ENCODE results near the gene BIK.

The BIK gene, protein sequence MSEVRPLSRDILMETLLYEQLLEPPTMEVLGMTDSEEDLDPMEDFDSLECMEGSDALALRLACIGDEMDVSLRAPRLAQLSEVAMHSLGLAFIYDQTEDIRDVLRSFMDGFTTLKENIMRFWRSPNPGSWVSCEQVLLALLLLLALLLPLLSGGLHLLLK

DNA sequence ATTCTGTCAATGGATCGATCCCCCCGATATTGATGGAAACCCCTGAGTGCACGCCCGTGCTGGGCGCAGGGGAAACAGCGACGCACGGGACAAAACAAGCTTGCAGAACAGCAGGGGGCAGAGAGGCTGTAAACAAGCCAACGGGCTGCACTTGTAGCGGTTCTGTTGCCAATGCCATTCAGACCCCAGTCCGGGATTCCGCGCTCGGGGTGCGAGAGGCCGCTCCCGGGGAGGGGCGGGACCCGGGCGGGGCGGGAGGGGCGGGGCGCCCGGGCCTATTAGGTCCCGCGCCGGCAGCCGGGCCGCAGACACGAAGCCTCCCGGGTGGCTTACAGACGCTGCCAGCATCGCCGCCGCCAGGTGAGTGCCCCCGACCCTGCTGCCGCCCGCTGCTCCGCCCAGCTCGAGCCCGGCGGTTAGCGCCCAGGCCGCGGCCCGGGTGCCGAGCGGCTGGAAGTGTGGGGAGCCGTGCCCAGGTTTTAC lies at the start of gene BIK:
Gene BIK, plus strand, starts transcription at position 307 of the 483 bp plus-strand sequence. CDS start 13,273 bp downstream, outside the sequence.
- peak; percentile 39 to 49 for DNase-seq

GRCh38 chr22:43066134-43066533 lies 44.4 kb upstream of the BIK start:
- DNase-seq: no peak

DNA sequence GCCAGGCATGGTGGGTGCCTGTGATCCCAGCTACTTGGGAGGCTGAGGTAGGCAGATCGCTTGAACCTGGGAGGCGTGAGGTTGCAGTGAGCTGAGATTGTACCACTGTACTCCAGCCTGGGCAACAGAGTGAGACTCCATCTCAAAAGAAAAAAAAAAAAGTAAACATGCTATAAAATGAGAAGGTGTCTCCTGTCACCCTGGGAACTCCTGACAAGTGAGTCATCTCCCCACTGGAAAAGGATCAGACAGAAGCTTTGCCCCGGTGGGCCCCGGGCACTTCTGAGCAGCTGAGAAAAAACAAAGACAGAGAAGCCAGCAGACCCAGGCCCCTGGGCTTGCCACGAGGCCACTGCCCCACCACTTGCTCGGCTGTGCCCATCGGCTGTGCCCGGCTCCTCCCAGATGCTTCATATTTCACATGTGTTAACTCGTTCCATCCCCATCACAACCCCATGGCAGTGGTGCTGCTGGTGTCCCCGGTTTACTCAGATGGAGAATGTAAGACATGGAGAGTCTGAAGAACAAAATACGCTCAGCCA lies 43.6 kb upstream of the BIK start:
- no peak for DNase-seq

DNA sequence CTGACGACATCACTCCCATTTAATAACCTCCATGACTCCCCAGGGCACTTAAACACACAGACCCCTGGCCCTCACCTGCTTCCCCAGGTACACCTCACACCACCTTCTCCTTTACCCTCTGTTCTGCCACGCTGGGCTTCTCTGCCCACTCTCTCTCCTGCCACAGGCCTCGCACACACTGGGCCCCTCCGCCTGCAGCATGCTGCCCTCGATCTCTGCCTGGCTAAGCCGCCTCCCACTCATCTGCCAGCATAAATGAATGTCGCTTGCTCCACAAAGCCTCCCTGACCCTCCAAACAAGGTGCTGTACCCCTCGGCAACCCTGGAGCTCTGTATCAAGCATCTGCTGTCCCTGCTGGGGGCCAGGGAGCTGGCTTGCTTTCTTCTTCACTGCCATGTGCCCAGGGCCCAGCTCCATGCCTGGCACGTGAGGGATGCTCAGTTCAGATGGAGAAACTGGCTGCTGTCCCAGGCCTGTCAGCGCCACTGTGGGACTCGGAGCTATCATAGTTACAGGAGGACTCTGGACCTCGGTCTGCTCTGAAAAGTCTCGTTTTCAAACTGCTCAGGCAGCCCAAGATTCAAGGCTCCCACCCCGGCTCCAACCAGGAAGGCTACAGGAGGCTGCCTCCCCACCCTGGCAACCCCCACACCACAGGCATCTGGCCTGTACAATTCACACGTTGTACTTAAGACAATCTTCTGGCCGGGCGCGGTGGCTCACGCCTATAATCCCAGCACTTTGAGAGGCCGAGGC lies 33.3 kb upstream of the BIK start:
- no peak for DNase-seq

DNA sequence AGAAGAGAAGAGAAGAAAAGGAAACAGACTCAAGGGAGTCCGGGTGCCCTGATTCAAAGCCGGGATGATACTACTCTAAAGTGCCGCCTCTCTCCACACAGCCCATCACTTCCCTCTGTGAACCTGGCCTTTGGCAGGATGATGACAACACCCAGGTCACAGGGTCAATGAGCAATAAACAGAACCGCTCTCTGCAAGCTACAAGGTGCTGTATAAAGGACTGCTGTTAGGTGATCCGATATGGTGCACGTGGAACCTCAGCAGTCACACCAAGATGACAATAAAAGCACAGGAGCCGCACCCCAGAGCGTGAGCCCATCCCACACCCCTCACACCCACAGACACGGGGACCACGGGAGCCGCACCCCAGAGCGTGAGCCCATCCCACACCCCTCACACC lies 32.0 kb upstream of the BIK start:
- DNase-seq: no peak

DNA sequence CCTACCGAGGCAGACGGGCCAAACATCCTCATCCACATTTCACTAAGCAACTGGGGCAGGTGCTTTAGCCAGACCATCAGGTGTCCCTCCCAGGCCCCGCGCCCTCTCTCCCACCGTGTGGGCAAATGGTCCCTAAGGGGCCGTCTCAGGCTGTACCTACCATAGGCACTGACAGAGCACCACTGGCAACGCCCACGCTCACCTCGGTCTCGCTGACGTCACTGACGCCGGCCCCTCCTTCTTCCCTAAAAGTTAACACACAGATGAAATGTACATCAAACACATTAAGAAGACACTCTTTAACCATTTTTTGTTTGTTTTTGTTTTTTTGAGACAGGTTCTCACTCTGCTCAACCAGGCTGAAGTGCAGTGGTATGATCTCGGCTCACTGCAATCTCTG lies 30.8 kb upstream of the BIK start:
- DNase-seq: no peak

- DNase-seq: no peak
These were observed 29.9 kb upstream of the BIK start for GRCh38 chr22:43080616-43081015.

- no peak for DNase-seq
These were observed 28.6 kb upstream of the BIK start for GRCh38 chr22:43081968-43082367.

DNA sequence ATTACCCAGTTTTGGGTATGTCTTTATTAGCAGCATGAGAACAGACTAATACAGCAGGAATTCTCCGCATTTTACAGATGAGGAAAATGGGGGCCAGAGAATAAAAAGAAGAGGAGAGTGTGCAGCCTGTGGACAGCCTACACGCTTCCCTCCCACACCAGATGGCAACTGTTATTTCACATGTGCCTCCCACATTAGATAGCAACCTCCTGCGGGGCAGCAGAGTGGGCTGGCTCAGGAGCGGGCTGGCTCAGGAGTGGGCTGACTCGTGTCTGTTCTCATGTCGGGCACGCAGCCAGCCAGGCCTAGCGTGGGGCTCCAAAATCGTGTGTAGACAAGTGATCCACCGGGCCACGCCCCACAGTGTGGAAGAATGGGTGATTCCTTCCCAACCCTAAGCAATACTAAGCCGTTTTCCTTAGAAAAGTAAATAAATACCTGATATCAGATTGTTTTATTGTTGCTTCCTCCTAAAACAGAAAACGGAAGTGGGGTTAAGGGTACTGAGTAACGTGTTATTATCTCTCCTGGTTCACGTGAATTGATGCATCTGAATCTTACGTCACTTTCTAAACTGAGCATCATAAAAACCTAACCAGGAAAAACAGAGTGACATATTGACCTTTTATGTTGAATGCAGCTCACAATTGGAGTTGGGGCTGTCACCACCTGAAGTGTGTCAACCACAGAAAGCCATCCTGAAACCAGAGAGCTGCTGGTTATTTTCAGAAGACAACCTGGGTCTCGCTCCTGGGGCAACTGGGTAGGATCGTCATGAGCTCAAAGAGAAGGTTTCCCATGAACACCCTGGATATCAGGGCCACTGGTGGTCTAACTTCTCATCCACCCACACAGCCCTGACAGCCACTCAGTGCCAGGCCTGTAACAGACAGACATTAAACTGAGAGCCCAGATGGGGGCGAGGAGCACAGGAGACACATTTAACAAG lies 24.6 kb upstream of the BIK start:
- no peak for DNase-seq

DNA sequence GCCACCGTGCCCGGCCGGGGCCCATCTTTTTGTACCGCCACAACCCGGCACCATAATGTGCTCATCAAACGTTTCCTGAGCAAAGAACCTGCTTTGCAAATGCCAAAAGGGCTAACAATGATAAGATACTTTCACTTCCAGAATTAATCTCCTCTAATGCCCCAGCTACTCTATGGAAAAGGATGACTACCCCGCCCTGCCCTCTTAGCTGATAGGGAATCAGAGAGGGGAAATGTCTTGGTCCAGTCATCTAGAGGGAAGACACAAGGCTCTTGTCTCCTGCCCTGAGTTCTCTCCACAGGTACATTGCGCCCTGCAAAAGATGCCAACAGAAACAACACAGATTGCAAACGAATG lies 21.9 kb upstream of the BIK start:
- DNase-seq: no peak

DNA sequence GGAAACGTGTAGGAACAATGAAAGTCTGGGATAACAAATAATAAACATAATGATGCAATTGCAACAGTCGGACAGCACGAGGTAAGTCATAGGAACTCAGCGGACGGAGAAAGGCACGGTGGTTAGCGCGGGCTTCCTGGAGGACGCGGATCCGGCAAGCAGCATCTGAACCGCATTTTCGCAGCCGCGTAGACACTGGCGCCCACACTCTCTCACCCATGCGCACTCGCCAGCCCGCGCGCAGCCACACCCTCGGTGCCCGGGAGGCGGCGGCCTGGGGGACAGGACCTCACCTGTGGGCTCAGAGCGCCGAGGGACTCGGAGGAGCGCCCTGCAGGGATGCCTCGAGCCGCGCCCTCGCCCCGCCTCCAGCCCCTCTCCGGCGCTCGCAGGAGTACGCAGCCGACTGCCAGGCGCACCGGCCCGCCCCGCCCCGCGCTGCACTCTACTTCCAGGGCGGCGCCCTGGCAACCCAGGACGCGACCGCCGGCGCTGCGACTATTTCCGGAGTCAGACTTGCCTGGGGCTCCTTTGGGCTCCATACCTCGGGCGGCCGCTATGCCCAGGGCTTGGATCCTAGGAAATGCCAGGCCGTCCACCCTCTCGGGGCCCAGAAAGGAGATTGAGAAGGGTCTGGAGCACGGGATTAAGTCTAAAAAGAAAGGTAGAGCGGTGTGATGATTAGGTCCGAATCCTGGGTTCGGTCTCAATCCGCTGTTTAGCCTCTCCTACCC lies 21.4 kb upstream of the BIK start, which contains the start of gene TTLL1:
Gene TTLL1, minus strand, starts transcription at position 408 of the 734 bp plus-strand sequence. CDS start 13,805 bp downstream, outside the sequence.
- DNase-seq: peak; percentile 82 to 84

- peak; percentile 34 to 37 for DNase-seq
These were observed 20.3 kb upstream of the BIK start for GRCh38 chr22:43090130-43090789.

DNA sequence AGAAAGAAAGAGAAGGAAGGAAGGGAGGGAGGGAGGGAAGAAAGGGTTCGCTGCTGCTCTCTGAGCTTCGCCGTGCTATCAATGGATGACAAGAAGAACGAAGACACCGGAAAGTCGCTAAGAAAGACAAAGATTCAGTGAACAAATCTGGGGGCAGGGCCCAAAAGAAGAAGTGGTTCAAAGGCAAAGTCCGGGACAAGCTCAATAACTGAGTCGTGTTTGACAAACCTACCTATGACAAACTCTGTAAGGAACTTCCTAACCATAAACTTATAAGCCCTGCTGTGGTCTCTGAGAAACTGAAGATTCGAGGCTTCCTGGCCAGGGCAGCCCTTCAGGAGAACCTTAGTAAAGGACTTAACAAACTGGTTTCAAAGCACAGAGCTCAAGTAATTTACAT lies 18.5 kb upstream of the BIK start:
- DNase-seq: no peak

GRCh38 chr22:43094085-43094484 lies 16.5 kb upstream of the BIK start:
- DNase-seq: no peak

- DNase-seq: no peak
These were observed 16.0 kb upstream of the BIK start for GRCh38 chr22:43094551-43094950.

GRCh38 chr22:43096420-43096819 lies 14.1 kb upstream of the BIK start:
- DNase-seq: no peak

DNA sequence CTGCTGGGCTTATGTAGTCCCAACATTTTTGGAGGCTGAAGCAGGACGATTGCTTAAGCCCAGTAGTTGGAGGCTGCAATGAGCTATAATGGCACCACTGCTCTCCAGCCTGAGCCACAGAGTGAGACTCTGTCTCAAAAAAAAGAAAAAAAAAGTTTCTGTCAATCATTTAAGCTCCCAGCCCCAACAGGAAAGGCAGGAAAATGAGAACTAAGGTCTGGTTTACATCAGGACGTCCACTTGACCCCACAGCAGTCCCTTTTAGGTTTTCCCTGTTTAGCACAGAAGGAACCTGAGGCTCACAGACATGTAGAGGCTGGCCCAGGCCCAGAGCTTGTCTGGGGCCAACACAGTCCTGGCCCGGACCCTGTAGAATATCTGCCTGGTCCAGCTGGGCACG lies 12.2 kb upstream of the BIK start:
- DNase-seq: no peak

DNA sequence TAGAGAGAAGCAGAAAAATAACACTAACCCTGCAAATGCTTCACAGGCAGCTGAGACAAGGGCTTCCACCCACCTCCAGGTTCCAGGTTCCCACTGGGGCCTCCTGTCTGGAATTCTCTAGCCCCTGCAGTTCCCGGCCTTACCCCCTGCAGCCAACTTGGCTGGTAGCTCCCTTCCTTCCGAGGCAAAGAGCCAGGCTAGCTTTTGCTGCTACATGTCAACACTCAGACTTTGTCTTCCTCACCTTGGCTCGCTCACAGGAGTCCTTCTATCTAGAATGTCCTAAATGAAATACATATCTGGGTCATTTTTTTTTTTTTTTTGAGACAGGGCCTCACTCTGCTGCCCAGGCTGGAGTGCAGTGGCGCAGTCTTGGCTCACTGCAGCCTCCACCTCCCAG lies 11.5 kb upstream of the BIK start:
- DNase-seq: no peak

DNA sequence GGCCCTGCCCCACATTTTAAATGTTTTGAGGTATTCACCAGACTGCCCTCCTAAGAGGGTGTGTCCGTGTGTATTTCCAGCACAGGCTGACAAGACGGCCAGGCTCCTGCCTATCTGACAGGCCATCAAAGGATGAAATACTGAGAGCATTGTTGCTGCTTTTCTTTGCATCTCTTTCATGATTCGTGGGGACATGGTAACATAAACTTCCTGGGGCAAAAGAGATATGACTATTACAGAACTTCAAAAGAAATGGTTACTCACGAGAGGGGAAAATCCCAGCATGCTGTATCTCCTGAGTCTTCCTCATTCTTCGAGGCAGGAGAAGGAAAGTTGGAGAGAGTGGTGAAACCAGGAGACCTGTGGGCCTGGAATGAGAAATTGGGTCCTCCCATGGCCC lies 10.3 kb upstream of the BIK start:
- no peak for DNase-seq

- DNase-seq: no peak
These were observed 9.2 kb upstream of the BIK start for GRCh38 chr22:43101306-43101705.

- DNase-seq: peak in 1 of 2 donors; percentile 6
These were observed 6.4 kb upstream of the BIK start for GRCh38 chr22:43104056-43104625.

All from activated CD4-positive, alpha-beta T cell treated with anti-CD3 and anti-CD28 coated beads for 4 hours (primary cell).